DOHH2 (cell line): ENCODE results near the gene BAX.
A peak's percentile ranks its signal among the peaks of the same experiment; 100 is the strongest.

Experiments used
- H3F3A ChIP-seq: fragments of 200-600 bp; sonication (generic), shearing (Covaris generic); 2 replicates; pipeline ENCODE4 v1.6.0; 2016; ENCODE audit warnings: antibody characterized with exemption, mild to moderate bottlenecking; ENCODE audit not compliant: control insufficient read depth, insufficient read depth
- H3K27ac ChIP-seq: fragments of 200-600 bp; sonication (generic); 2 replicates; pipeline ENCODE4 v1.5.1; 2014; ENCODE audit warnings: low read depth, mild to moderate bottlenecking, low read length, moderate library complexity
- H3K27me3 ChIP-seq: fragments of 200-600 bp; sonication (generic); 2 replicates; pipeline ENCODE4 v1.6.1; 2014; ENCODE audit warnings: mild to moderate bottlenecking, low read length, mixed read lengths; ENCODE audit not compliant: control insufficient read depth
- H3K36me3 ChIP-seq: fragments of 200-600 bp; sonication (generic); 2 replicates; pipeline ENCODE4 v1.6.1; 2014; ENCODE audit warnings: mild to moderate bottlenecking, low read length, moderate library complexity, mixed read lengths; ENCODE audit not compliant: control insufficient read depth
- H3K4me1 ChIP-seq: fragments of 200-600 bp; sonication (generic); 2 replicates; pipeline ENCODE4 v1.6.1; 2014; ENCODE audit warnings: mild to moderate bottlenecking, low read length, mixed read lengths; ENCODE audit not compliant: control insufficient read depth
- H3K4me2 ChIP-seq: fragments of 200-600 bp; sonication (generic); 2 replicates; pipeline ENCODE4 v1.6.0; 2014; ENCODE audit warnings: mild to moderate bottlenecking, low read length, moderate library complexity
- H3K4me3 ChIP-seq: fragments of 200-600 bp; sonication (generic); 2 replicates; pipeline ENCODE4 v1.5.1; 2014; ENCODE audit warnings: mild to moderate bottlenecking, low read length, mixed read lengths
- H3K79me2 ChIP-seq: fragments of 200-600 bp; sonication (generic); 2 replicates; pipeline ENCODE4 v1.6.1; 2014; ENCODE audit warnings: mild to moderate bottlenecking, low read length, mixed read lengths; ENCODE audit not compliant: control insufficient read depth
- H3K9me2 ChIP-seq: fragments of 200-600 bp; sonication (generic); replicated peaks from 2 replicates; pipeline ENCODE4 v1.6.1; 2014; ENCODE audit warnings: mild to moderate bottlenecking, low read length, mixed read lengths; ENCODE audit not compliant: control insufficient read depth
- H3K9me3 ChIP-seq: fragments of 200-600 bp; sonication (generic); 2 replicates; pipeline ENCODE4 v1.6.1; 2014; ENCODE audit warnings: antibody characterized with exemption, low read length, mixed read lengths; ENCODE audit not compliant: control insufficient read depth, insufficient read depth
- H4K20me1 ChIP-seq: fragments of 200-600 bp; sonication (generic); 2 replicates; pipeline ENCODE4 v1.6.0; 2014; ENCODE audit warnings: low read depth, mild to moderate bottlenecking, antibody characterized with exemption, low read length, moderate library complexity; ENCODE audit not compliant: control insufficient read depth, insufficient read depth
- CTCF ChIP-seq: fragments of 200-600 bp; sonication (generic); IDR thresholded peaks from one replicate; pipeline ENCODE4 v1.5.1; 2014; ENCODE audit warnings: antibody characterized with exemption, mild to moderate bottlenecking, low read depth, low read length; ENCODE audit not compliant: poor library complexity, severe bottlenecking
- EZH2phosphoT487 ChIP-seq: fragments of 200-600 bp; sonication (generic); IDR thresholded peaks from 2 replicates; pipeline ENCODE4 v1.6.1; 2017; ENCODE audit warnings: borderline replicate concordance, mild to moderate bottlenecking, antibody characterized with exemption, low read length, moderate library complexity, mixed read lengths

Gene BAX

GRCh38 chr19:48914181-48914580 is 40.5 kb upstream of the BAX start:
- Histone ChIP-seq H3K27ac (no peak overlapping the region), H4K20me1 (no peaks in the 10 kb centered on the region), H3K4me3 (no peak overlapping the region), H3K79me2 (peaks cover 3% of the 10 kb centered on the region), H3K9me3 (no peaks in the 10 kb centered on the region), H3K4me2 (no peak overlapping the region), H3K27me3 (no peaks in the 10 kb centered on the region), H3F3A (peaks cover 11% of the 10 kb centered on the region; the same call in 1 of the 2 replicates), H3K36me3 (peaks cover 60% of the 10 kb centered on the region), H3K4me1 (peaks cover 52% of the 10 kb centered on the region), H3K9me2 (no peaks in the 10 kb centered on the region)
- TF ChIP-seq CTCF = no peak
- TF ChIP-seq EZH2phosphoT487 = no peak

- TF ChIP-seq CTCF (no peak), EZH2phosphoT487 (no peak)
- H3K4me3 ChIP-seq = no peak overlapping the region
Observed at GRCh38 chr19:48915757-48916156, 38.9 kb upstream of the BAX start.

GRCh38 chr19:48918071-48918470 is 36.6 kb upstream of the BAX start:
- peaks cover 39% of the 10 kb centered on the region for H3K36me3 ChIP-seq
- H3K9me2 ChIP-seq = no peaks in the 10 kb centered on the region
- H3K4me2 ChIP-seq = peak overlapping the region; percentile 74

More at GRCh38 chr19:48915757-48916156, 38.9 kb upstream of the BAX start:
- H3F3A ChIP-seq = peaks cover 8% of the 10 kb centered on the region; the same call in 1 of the 2 replicates
- H3K27ac ChIP-seq = no peak overlapping the region
- peaks cover 36% of the 10 kb centered on the region for H3K4me1 ChIP-seq
- H3K79me2 ChIP-seq = peaks cover under 1% of the 10 kb centered on the region
- no peaks in the 10 kb centered on the region for H3K27me3 ChIP-seq
- no peaks in the 10 kb centered on the region for H4K20me1 ChIP-seq
- no peaks in the 10 kb centered on the region for H3K9me3 ChIP-seq
- peaks cover 54% of the 10 kb centered on the region for H3K36me3 ChIP-seq
- no peak overlapping the region for H3K4me2 ChIP-seq
- no peaks in the 10 kb centered on the region for H3K9me2 ChIP-seq

More at GRCh38 chr19:48918071-48918470, 36.6 kb upstream of the BAX start:
- H3F3A ChIP-seq = peaks cover 8% of the 10 kb centered on the region; the same call in 1 of the 2 replicates
- no peaks in the 10 kb centered on the region for H3K27me3 ChIP-seq
- TF ChIP-seq CTCF (no peak), EZH2phosphoT487 (no peak)
- peak overlapping the region; percentile 89 for H3K27ac ChIP-seq
- H3K79me2 ChIP-seq = no peaks in the 10 kb centered on the region
- H4K20me1 ChIP-seq = no peaks in the 10 kb centered on the region
- peaks cover 23% of the 10 kb centered on the region for H3K4me1 ChIP-seq
- H3K9me3 ChIP-seq = no peaks in the 10 kb centered on the region
- peak overlapping the region; percentile 66 for H3K4me3 ChIP-seq
